ENCODE measurements around the gene POLD4.

The POLD4 gene

DNA sequence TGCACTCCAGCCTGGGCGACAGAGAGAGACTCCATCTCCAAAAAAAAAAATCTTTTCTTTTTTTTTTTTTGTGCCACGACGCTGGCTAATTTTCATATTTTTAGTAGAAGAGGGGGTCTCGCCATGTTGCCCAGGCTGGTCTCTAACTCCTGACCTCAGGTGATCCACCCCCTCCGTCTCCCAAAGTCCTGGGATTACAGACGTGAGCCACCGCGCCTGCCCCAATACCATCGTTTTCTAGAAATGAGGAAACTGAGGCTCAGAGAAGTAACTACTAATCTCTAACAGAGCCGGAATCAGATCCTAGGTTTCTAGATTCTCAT is 36.5 kb downstream of the POLD4 start:
- H3K4me3 ChIP-seq (replicated peaks; ENCODE audit: low read depth, low read length), result peak overlapping the region; percentile 88
- TF ChIP-seq, protein P1, sequence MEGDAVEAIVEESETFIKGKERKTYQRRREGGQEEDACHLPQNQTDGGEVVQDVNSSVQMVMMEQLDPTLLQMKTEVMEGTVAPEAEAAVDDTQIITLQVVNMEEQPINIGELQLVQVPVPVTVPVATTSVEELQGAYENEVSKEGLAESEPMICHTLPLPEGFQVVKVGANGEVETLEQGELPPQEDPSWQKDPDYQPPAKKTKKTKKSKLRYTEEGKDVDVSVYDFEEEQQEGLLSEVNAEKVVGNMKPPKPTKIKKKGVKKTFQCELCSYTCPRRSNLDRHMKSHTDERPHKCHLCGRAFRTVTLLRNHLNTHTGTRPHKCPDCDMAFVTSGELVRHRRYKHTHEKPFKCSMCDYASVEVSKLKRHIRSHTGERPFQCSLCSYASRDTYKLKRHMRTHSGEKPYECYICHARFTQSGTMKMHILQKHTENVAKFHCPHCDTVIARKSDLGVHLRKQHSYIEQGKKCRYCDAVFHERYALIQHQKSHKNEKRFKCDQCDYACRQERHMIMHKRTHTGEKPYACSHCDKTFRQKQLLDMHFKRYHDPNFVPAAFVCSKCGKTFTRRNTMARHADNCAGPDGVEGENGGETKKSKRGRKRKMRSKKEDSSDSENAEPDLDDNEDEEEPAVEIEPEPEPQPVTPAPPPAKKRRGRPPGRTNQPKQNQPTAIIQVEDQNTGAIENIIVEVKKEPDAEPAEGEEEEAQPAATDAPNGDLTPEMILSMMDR (IDR thresholded peaks at IDR 0.05; ENCODE audit: low read depth, low read length, missing control alignments), result no peak

DNA sequence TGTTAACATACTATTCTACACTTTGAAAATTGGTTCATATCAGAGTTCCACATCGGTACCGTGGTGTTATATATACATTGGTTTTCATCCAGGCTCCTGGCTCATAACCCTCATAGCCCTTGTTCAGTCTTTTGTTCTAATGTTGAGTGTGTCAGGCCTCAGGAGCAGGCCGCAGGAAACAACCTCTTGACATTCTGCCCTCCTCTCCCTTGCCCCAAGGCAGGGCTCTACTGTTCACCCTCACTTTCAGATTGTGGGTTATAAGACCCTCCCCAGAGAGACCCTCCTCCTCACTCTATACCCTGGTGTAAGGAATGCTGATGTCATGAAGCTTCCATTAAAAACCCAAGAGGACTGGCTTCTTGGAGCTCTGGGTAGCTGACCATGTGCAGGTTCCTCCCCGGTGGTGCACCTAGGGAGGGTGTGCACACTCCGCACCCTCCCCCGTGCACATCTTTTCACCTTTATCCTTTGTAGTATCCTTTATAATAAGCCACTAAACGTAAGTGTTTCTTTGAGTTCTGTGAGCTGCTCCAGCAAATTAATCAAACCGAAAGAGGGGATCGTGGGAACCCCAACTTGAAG is 37.9 kb downstream of the POLD4 start:
- DNase-seq (ENCODE audit: extremely low read depth, low read depth), result no peak
- TF ChIP-seq, protein P1 (IDR thresholded peaks at IDR 0.05; ENCODE audit: low read depth, low read length, missing control alignments), result no peak
- no peak overlapping the region for H3K4me3 ChIP-seq (replicated peaks; ENCODE audit: low read depth, low read length)

More for the DNA sequence above, 36.5 kb downstream of the POLD4 start:
- no peak for DNase-seq (ENCODE audit: extremely low read depth, low read depth)

DNA sequence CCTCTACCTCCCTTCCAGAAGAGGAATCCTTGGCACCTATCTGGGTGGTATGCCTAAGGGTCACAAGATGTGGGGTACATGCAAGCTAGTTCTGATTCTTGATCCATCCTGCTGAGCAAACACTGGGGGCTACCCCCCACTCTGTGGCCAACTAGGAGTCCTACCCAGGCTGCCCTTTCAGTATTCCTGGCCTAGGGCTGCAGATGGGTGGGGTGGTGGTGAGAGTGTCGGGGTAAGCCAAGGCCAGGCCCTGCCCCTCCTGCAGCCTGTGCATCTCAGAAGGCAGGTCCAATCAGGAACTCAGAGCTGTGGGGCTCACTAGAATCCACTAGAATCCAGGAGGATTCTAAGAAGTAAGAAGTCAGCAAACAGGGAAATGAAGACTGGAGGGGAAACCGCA is 39.1 kb downstream of the POLD4 start:
- DNase-seq (ENCODE audit: extremely low read depth, low read depth), result no peak
- TF ChIP-seq, protein P1 (IDR thresholded peaks at IDR 0.05; ENCODE audit: low read depth, low read length, missing control alignments), result no peak
- no peak overlapping the region for H3K4me3 ChIP-seq (replicated peaks; ENCODE audit: low read depth, low read length)

DNA sequence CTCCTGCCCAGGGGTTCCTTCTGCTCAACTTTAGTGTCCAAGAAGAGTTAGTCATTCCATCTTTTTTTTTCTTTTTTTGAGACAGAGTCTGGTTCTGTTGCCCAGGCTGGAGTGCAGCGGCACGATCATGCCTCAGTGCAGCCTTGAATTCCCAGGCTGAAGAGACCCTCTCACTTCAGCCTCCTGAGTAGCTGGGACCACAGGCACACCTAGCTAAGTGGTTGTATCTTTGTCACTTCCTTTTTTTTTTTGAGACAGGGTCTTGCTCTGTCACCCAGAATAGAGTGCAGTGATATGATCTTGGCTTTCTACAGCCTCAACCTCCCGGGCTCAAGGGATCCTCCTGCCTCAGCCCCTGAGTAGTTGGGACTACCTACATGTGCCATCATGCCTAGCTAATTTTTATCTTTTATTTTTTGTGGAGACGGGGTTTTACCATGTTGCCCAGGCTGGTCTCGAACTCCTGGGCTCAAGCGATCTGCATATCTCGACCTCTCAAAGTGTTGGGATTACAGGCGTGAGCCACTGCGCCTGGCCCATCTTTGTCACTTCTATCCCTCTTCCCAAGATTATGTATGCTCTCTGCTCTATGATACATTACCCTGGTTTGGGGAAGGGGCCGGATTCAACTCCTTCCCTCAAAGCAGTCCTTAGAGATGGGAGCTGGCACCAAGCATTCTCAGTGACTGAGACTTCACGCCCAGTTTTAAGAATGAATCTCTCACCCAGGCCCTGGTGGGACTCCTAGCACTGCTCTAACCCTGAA is 40.0 kb downstream of the POLD4 start:
- TF ChIP-seq, protein P1 (IDR thresholded peaks at IDR 0.05; ENCODE audit: low read depth, low read length, missing control alignments), result no peak
- no peak overlapping the region for H3K4me3 ChIP-seq (replicated peaks; ENCODE audit: low read depth, low read length)
- DNase-seq (ENCODE audit: extremely low read depth, low read depth), result no peak

DNA sequence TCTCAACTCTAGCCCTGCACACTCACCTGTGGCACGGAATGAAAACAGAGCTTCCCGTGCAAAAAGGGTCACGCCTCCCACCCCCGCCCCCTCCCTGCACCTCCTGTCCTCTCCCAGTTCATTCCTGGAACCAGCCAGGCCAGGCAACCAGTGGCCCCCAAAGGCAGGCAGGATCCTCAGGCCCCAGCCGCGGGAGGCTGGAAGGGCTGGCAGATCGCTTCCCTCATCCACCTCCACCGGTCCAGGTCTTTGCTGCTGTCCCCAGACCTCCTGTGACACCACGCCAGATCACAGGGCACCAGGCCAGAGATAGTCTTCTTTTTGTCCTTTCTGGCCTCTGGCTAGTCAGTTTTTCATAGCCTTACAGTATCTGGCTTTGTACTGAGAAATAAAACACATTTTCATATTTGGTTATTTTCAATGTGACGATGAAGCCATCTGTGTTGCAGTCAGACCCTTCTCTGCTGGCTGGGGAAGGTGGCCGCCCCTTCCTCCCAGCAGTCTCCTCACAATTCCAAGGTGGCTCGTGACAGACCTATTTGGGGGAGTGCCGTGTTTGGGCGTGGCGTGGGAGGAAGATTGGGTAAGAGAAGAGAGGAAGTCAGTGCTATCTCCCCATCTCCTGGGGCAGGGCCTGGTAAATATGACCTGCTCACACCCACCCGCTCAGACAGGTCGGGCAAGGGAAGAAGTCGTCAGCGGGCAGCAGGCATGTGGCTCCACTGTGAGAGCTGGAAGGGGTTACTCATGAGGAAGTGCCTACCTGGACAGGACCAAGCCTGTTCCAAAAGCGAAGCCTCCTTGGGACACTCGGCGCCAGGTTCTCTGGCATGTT is 40.9 kb downstream of the POLD4 start:
- TF ChIP-seq, protein P1 (IDR thresholded peaks at IDR 0.05; ENCODE audit: low read depth, low read length, missing control alignments), result no peak
- DNase-seq (ENCODE audit: extremely low read depth, low read depth), result no peak
- no peak overlapping the region for H3K4me3 ChIP-seq (replicated peaks; ENCODE audit: low read depth, low read length)

DNA sequence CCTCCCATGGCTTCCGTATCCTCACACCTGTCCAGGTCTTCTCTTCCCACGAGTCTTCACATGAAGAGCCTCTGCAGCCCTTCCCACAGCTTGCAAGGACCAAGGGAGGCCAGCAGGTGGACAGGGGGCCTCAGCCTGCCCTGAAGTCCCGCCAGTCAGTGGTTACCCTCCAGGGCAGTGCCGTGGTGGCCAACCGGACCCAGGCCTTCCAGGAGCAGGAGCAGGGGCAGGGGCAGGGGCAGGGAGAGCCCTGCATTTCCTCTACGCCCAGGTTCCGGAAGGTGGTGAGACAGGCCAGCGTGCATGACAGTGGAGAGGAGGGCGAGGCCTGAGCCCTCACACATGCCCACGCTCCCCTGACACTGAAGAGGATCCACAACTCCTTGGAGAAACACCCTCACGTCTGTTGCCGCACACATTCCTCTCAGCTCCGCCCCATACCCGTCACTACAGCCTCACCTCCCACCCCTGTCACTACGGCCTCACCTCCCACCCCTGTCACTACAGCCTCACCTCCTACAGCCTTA is 41.7 kb downstream of the POLD4 start:
- no peak for DNase-seq (ENCODE audit: extremely low read depth, low read depth)
- TF ChIP-seq, protein P1 (IDR thresholded peaks at IDR 0.05; ENCODE audit: low read depth, low read length, missing control alignments), result no peak
- no peak overlapping the region for H3K4me3 ChIP-seq (replicated peaks; ENCODE audit: low read depth, low read length)

Measured in HFF-Myc (cell line).